Measurements from ENCODE around the gene ABCB1. TPM values are rescaled to one million over a fixed set of nuclear protein-coding genes. Genes with fewer than 3 reads are reported as not detected.

The ABCB1 gene
- total and polyA plus RNA-seq, 2 of the 13 experiments (the other 11 are each of a cell fraction or from before 2014, with no cell fraction given), result 42.8 to 52.6 TPM

GRCh38 chr7:87497482-87497881 is 103.2 kb downstream of the ABCB1 start (continued):
- TF ChIP-seq PBX3 (CRISPR knock-in tag; IDR thresholded peaks at IDR 0.05; ENCODE audit: borderline replicate concordance), result no peak
- no peak for TF ChIP-seq SETDB1 (CRISPR knock-in tag; IDR thresholded peaks at IDR 0.05; ENCODE audit: borderline replicate concordance)
- TF ChIP-seq BRD4 (CRISPR knock-in tag; IDR thresholded peaks at IDR 0.05), result no peak
- no peak for TF ChIP-seq ZFP1 (CRISPR knock-in tag; IDR thresholded peaks at IDR 0.05)
- no peak for TF ChIP-seq ZNF609 (CRISPR knock-in tag; IDR thresholded peaks at IDR 0.05; ENCODE audit: borderline replicate concordance)
- TF ChIP-seq KDM6A (CRISPR knock-in tag; IDR thresholded peaks at IDR 0.05; ENCODE audit: low read depth), result peak; percentile 45; the same call in 1 of the 2 replicates
- no peak for TF ChIP-seq GTF3A (CRISPR knock-in tag; conservative IDR thresholded peaks at IDR 0.05)
- no peak for TF ChIP-seq MYNN (CRISPR knock-in tag; IDR thresholded peaks at IDR 0.05; ENCODE audit: low read depth)
- TF ChIP-seq TCF12 (IDR thresholded peaks at IDR 0.05), result no peak
- TF ChIP-seq TCF12 (CRISPR knock-in tag; IDR thresholded peaks at IDR 0.05), result no peak
- TF ChIP-seq PTBP1 (IDR thresholded peaks at IDR 0.05; ENCODE audit: low read depth, low read length, poor library complexity, severe bottlenecking), result no peak
- no peak for TF ChIP-seq ZNF333 (CRISPR knock-in tag; IDR thresholded peaks at IDR 0.05; ENCODE audit: borderline replicate concordance)
- no peak for TF ChIP-seq ZFP90 (CRISPR knock-in tag; IDR thresholded peaks at IDR 0.05; ENCODE audit: borderline replicate concordance)
- no peak for TF ChIP-seq ZNF761 (CRISPR knock-in tag; conservative IDR thresholded peaks at IDR 0.05)
- TF ChIP-seq KMT2A (CRISPR knock-in tag; IDR thresholded peaks at IDR 0.05), result no peak
- no peak for TF ChIP-seq STAG1 (CRISPR knock-in tag; IDR thresholded peaks at IDR 0.05)
- TF ChIP-seq ZNF496 (CRISPR knock-in tag; IDR thresholded peaks at IDR 0.05; ENCODE audit: insufficient replicate concordance), result no peak
- TF ChIP-seq SNAI1 (CRISPR knock-in tag; IDR thresholded peaks at IDR 0.05; ENCODE audit: borderline replicate concordance), result no peak
- 0 out of 2 replicates have a peak, but pooled peaks have one; percentile 31 for TF ChIP-seq MEF2D (CRISPR knock-in tag; IDR thresholded peaks at IDR 0.05)
- no peak for TF ChIP-seq ONECUT2 (CRISPR knock-in tag; IDR thresholded peaks at IDR 0.05)
- no peak for TF ChIP-seq MIXL1 (CRISPR knock-in tag; IDR thresholded peaks at IDR 0.05)
- TF ChIP-seq ZNF782 (CRISPR knock-in tag; IDR thresholded peaks at IDR 0.05; ENCODE audit: borderline replicate concordance), result no peak
- no peak for TF ChIP-seq ZNF709 (CRISPR knock-in tag; IDR thresholded peaks at IDR 0.05)
- no peak for TF ChIP-seq ZNF30 (CRISPR knock-in tag; IDR thresholded peaks at IDR 0.05)
- TF ChIP-seq ZNF7 (CRISPR knock-in tag; IDR thresholded peaks at IDR 0.05), result no peak
